ENCODE measurements around the gene TCN2.
A peak's percentile ranks its signal among the peaks of the same experiment; 100 is the strongest.

TCN2 gene

GRCh38 chr22:30667494-30668385, 60.8 kb downstream of the TCN2 start, which contains the start of gene DUSP18 (continued):
- TF ChIP-seq ZNF292 (tag by site-specific recombination; IDR thresholded peaks at IDR 0.05; ENCODE audit: borderline replicate concordance, low read depth) = no peak
- no peak for TF ChIP-seq ZFP69B (tag by site-specific recombination; IDR thresholded peaks at IDR 0.05)
- no peak for TF ChIP-seq ZNF707 (tag by site-specific recombination; IDR thresholded peaks at IDR 0.05)
- no peak for TF ChIP-seq ZNF211 (tag by site-specific recombination; IDR thresholded peaks at IDR 0.05; ENCODE audit: low read depth)
- TF ChIP-seq ZNF692 (tag by site-specific recombination; IDR thresholded peaks at IDR 0.05) = peak; percentile 68; the same call in 1 of the 2 replicates
- TF ChIP-seq, protein P1, sequence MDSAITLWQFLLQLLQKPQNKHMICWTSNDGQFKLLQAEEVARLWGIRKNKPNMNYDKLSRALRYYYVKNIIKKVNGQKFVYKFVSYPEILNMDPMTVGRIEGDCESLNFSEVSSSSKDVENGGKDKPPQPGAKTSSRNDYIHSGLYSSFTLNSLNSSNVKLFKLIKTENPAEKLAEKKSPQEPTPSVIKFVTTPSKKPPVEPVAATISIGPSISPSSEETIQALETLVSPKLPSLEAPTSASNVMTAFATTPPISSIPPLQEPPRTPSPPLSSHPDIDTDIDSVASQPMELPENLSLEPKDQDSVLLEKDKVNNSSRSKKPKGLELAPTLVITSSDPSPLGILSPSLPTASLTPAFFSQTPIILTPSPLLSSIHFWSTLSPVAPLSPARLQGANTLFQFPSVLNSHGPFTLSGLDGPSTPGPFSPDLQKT (IDR thresholded peaks at IDR 0.05; ENCODE audit: borderline replicate concordance, low read depth, low read length) = no peak
- TF ChIP-seq ZNF155 (tag by site-specific recombination; IDR thresholded peaks at IDR 0.05) = no peak
- TF ChIP-seq ZNF24 (tag by site-specific recombination; IDR thresholded peaks at IDR 0.05) = 0 out of 2 replicates have a peak, but pooled peaks have one; percentile 40
- peak; percentile 84 for TF ChIP-seq ZBTB48 (tag by site-specific recombination; IDR thresholded peaks at IDR 0.05)
- TF ChIP-seq ZNF157 (tag by site-specific recombination; IDR thresholded peaks at IDR 0.05) = no peak
- peak; percentile 52; the same call in 1 of the 2 replicates for TF ChIP-seq ZNF391 (tag by site-specific recombination; IDR thresholded peaks at IDR 0.05; ENCODE audit: borderline replicate concordance, low read depth)
- TF ChIP-seq ZNF16 (tag by site-specific recombination; IDR thresholded peaks at IDR 0.05; ENCODE audit: low read depth) = no peak
- no peak for TF ChIP-seq ZNF19 (tag by site-specific recombination; IDR thresholded peaks at IDR 0.05; ENCODE audit: low read depth)
- TF ChIP-seq, protein P2, sequence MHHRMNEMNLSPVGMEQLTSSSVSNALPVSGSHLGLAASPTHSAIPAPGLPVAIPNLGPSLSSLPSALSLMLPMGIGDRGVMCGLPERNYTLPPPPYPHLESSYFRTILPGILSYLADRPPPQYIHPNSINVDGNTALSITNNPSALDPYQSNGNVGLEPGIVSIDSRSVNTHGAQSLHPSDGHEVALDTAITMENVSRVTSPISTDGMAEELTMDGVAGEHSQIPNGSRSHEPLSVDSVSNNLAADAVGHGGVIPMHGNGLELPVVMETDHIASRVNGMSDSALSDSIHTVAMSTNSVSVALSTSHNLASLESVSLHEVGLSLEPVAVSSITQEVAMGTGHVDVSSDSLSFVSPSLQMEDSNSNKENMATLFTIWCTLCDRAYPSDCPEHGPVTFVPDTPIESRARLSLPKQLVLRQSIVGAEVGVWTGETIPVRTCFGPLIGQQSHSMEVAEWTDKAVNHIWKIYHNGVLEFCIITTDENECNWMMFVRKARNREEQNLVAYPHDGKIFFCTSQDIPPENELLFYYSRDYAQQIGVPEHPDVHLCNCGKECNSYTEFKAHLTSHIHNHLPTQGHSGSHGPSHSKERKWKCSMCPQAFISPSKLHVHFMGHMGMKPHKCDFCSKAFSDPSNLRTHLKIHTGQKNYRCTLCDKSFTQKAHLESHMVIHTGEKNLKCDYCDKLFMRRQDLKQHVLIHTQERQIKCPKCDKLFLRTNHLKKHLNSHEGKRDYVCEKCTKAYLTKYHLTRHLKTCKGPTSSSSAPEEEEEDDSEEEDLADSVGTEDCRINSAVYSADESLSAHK (tag by site-specific recombination; IDR thresholded peaks at IDR 0.05) = no peak
- no peak for TF ChIP-seq ZNF354C (tag by site-specific recombination; IDR thresholded peaks at IDR 0.05; ENCODE audit: borderline replicate concordance, low read depth)
- TF ChIP-seq ZNF701 (tag by site-specific recombination; IDR thresholded peaks at IDR 0.05) = no peak
- no peak for TF ChIP-seq ZNF585B (tag by site-specific recombination; IDR thresholded peaks at IDR 0.05)
- TF ChIP-seq GLI4 (tag by site-specific recombination; IDR thresholded peaks at IDR 0.05) = no peak
- TF ChIP-seq YY1 (tag by site-specific recombination; IDR thresholded peaks at IDR 0.05) = peak; percentile 90
- TF ChIP-seq ZBTB10 (tag by site-specific recombination; IDR thresholded peaks at IDR 0.05) = peak; percentile 54; the same call in 1 of the 2 replicates
- no peak for TF ChIP-seq ZNF132 (tag by site-specific recombination; IDR thresholded peaks at IDR 0.05; ENCODE audit: borderline replicate concordance)
- TF ChIP-seq ZNF449 (tag by site-specific recombination; IDR thresholded peaks at IDR 0.05) = peak; percentile 99
- no peak for TF ChIP-seq ZNF768 (tag by site-specific recombination; IDR thresholded peaks at IDR 0.05)
- peak; percentile 93 for TF ChIP-seq ZNF600 (tag by site-specific recombination; IDR thresholded peaks at IDR 0.05)
- TF ChIP-seq GLI2 (tag by site-specific recombination; IDR thresholded peaks at IDR 0.05; ENCODE audit: borderline replicate concordance, low read depth) = no peak
- TF ChIP-seq, protein P3, sequence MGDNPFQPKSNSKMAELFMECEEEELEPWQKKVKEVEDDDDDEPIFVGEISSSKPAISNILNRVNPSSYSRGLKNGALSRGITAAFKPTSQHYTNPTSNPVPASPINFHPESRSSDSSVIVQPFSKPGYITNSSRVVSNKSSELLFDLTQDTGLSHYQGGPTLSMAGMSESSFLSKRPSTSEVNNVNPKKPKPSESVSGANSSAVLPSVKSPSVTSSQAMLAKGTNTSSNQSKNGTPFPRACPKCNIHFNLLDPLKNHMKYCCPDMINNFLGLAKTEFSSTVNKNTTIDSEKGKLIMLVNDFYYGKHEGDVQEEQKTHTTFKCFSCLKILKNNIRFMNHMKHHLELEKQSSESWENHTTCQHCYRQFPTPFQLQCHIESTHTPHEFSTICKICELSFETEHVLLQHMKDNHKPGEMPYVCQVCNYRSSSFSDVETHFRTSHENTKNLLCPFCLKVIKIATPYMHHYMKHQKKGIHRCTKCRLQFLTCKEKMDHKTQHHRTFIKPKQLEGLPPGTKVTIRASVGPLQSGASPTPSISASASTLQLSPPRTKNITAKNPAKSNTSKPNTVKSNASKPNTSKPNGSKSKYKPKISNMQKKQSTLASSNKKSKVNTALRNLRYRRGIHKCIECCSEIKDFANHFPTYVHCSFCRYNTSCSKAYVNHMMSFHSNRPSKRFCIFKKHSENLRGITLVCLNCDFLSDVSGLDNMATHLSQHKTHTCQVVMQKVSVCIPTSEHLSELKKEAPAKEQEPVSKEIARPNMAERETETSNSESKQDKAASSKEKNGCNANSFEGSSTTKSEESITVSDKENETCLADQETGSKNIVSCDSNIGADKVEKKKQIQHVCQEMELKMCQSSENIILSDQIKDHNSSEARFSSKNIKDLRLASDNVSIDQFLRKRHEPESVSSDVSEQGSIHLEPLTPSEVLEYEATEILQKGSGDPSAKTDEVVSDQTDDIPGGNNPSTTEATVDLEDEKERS (tag by site-specific recombination; IDR thresholded peaks at IDR 0.05) = no peak
- peak; percentile 94 for TF ChIP-seq ZBTB17 (tag by site-specific recombination; IDR thresholded peaks at IDR 0.05)
